WTC11 (cell line): Measurements from ENCODE around the gene NSUN2. TPM values are rescaled to one million over a fixed set of nuclear protein-coding genes. Genes with fewer than 3 reads are reported as not detected.

ENCODE experiments used
- ATAC-seq: fragments of 200-7000 bp; cut with Tn5 transposase; 2 replicates; pipeline ENCODE4 v1.10.0; 2021; ENCODE audit warnings: mild to moderate bottlenecking, moderate library complexity
- CTCF ChIA-PET: fragments of 300-600 bp; sonication (Branson Sonifier 250); formaldehyde crosslinking; loops from one replicate; lab custom pipeline; 2021; ENCODE audit warnings: antibody characterized with exemption; lab: Charles Lee
- POLR2A ChIA-PET: fragments of 350-600 bp; sonication (Branson Sonifier 250); formaldehyde crosslinking; loops from one replicate; lab custom pipeline; 2021; ENCODE audit warnings: antibody characterized with exemption; lab: Charles Lee
- DNase-seq: peaks from one replicate; pipeline ENCODE4 v3.0.0; 2021; ENCODE audit warnings: low spot score
- H3K27ac Mint-ChIP-seq: 2 replicates; pipeline ENCODE4 v1.8.0; 2021; ENCODE audit warnings: mixed read lengths
- H3K27me3 Mint-ChIP-seq: 2 replicates; pipeline ENCODE4 v1.8.0; 2021; ENCODE audit warnings: low read depth, mild to moderate bottlenecking, moderate library complexity, mixed read lengths
- H3K36me3 Mint-ChIP-seq: 2 replicates; pipeline ENCODE4 v1.8.0; 2021; ENCODE audit warnings: mixed read lengths
- H3K4me1 Mint-ChIP-seq: 2 replicates; pipeline ENCODE4 v1.8.0; 2022; ENCODE audit warnings: mixed read lengths
- H3K4me3 Mint-ChIP-seq: 2 replicates; pipeline ENCODE4 v1.8.0; 2021; ENCODE audit warnings: mild to moderate bottlenecking, moderate library complexity, mixed read lengths
- H3K9me3 Mint-ChIP-seq: 2 replicates; pipeline ENCODE4 v1.8.0; 2021; ENCODE audit warnings: mixed read lengths
- AFF4 ChIP-seq: sonication (generic); formaldehyde crosslinking; IDR thresholded peaks from 2 replicates; pipeline ENCODE4 v1.8.1; 2023; ENCODE audit warnings: mild to moderate bottlenecking, missing genetic modification reagents, borderline replicate concordance
- AR ChIP-seq: fragments of 250-450 bp; sonication (Bioruptor Pico); IDR thresholded peaks from 2 replicates; pipeline ENCODE4 v1.9.0; 2021; ENCODE audit warnings: mild to moderate bottlenecking
- ARID4B ChIP-seq: sonication (generic); formaldehyde crosslinking; IDR thresholded peaks from 2 replicates; pipeline ENCODE4 v1.8.0; 2023; ENCODE audit warnings: missing genetic modification reagents, mild to moderate bottlenecking, borderline replicate concordance
- E2F5 ChIP-seq: sonication (generic); formaldehyde crosslinking; IDR thresholded peaks from 2 replicates; pipeline ENCODE4 v1.8.1; 2022; ENCODE audit warnings: mild to moderate bottlenecking, moderate library complexity, missing genetic modification reagents
- NR2C2 ChIP-seq: sonication (generic); formaldehyde crosslinking; IDR thresholded peaks from 2 replicates; pipeline ENCODE4 v1.8.0; 2022; ENCODE audit warnings: mild to moderate bottlenecking, missing genetic modification reagents
- NR3C1 ChIP-seq: sonication (generic); formaldehyde crosslinking; conservative IDR thresholded peaks from 2 replicates; pipeline ENCODE4 v1.8.1; 2023; ENCODE audit warnings: low read depth, mild to moderate bottlenecking, missing genetic modification reagents
- OVOL2 ChIP-seq: fragments of 250-450 bp; sonication (Bioruptor Pico); IDR thresholded peaks from 2 replicates; pipeline ENCODE4 v1.9.0; 2021; ENCODE audit warnings: mild to moderate bottlenecking, borderline replicate concordance
- PRRX2 ChIP-seq: fragments of 250-450 bp; sonication (Bioruptor Pico); IDR thresholded peaks from 2 replicates; pipeline ENCODE4 v1.8.0; 2021; ENCODE audit warnings: mild to moderate bottlenecking
- RELA ChIP-seq: sonication (generic); formaldehyde crosslinking; IDR thresholded peaks from 2 replicates; pipeline ENCODE4 v1.8.1; 2022; ENCODE audit warnings: missing genetic modification reagents, mild to moderate bottlenecking, borderline replicate concordance
- SMAD4 ChIP-seq: sonication (generic); formaldehyde crosslinking; IDR thresholded peaks from 2 replicates; pipeline ENCODE4 v1.8.0; 2022; ENCODE audit warnings: mild to moderate bottlenecking, missing genetic modification reagents
- ZNF396 ChIP-seq: fragments of 250-450 bp; sonication (Bioruptor Pico); IDR thresholded peaks from 2 replicates; pipeline ENCODE4 v1.8.0; 2021; ENCODE audit warnings: mild to moderate bottlenecking, moderate library complexity, borderline replicate concordance
- ZNF416 ChIP-seq: fragments of 250-450 bp; sonication (Bioruptor Pico); IDR thresholded peaks from 2 replicates; pipeline ENCODE4 v1.9.0; 2021; ENCODE audit warnings: mild to moderate bottlenecking, inconsistent platforms
- total RNA-seq: library from RNA; stranded (reverse); gene quantifications from 3 replicates; pipeline ENCODE4 v1.2.3, GENCODE V29; 2021
- TF ChIP-seq, protein P1 (sequence below): fragments of 250-450 bp; sonication (Bioruptor Pico); conservative IDR thresholded peaks from 2 replicates; pipeline ENCODE4 v1.9.0; 2021; ENCODE audit warnings: mild to moderate bottlenecking
- TF ChIP-seq, protein P2 (sequence below): sonication (generic); formaldehyde crosslinking; IDR thresholded peaks from 2 replicates; pipeline ENCODE4 v1.8.1; 2023; ENCODE audit warnings: mild to moderate bottlenecking, missing genetic modification reagents, moderate library complexity
- TF ChIP-seq, protein P3 (sequence below): sonication (generic); formaldehyde crosslinking; IDR thresholded peaks from 2 replicates; pipeline ENCODE4 v1.8.0; 2022; ENCODE audit warnings: mild to moderate bottlenecking, missing genetic modification reagents
- TF ChIP-seq, protein P4 (sequence below): sonication (generic); formaldehyde crosslinking; conservative IDR thresholded peaks from 2 replicates; pipeline ENCODE4 v1.8.1; 2022; ENCODE audit warnings: mild to moderate bottlenecking, missing genetic modification reagents
- TF ChIP-seq, protein P5 (sequence below): fragments of 250-450 bp; sonication (Bioruptor Pico); IDR thresholded peaks from 2 replicates; pipeline ENCODE4 v2.1.2; 2022; ENCODE audit warnings: mild to moderate bottlenecking, moderate library complexity

The NSUN2 gene
- total RNA-seq, 1 experiment from 2014 or later: 88.4 TPM

GRCh38 chr5:6655432-6655831, 22.6 kb upstream of the NSUN2 start:
- no peak overlapping the region for H3K4me3 Mint-ChIP-seq
- no peak for TF ChIP-seq AFF4 (CRISPR knock-in tag)
- TF ChIP-seq AR (CRISPR knock-in tag): no peak
- TF ChIP-seq, protein P1, sequence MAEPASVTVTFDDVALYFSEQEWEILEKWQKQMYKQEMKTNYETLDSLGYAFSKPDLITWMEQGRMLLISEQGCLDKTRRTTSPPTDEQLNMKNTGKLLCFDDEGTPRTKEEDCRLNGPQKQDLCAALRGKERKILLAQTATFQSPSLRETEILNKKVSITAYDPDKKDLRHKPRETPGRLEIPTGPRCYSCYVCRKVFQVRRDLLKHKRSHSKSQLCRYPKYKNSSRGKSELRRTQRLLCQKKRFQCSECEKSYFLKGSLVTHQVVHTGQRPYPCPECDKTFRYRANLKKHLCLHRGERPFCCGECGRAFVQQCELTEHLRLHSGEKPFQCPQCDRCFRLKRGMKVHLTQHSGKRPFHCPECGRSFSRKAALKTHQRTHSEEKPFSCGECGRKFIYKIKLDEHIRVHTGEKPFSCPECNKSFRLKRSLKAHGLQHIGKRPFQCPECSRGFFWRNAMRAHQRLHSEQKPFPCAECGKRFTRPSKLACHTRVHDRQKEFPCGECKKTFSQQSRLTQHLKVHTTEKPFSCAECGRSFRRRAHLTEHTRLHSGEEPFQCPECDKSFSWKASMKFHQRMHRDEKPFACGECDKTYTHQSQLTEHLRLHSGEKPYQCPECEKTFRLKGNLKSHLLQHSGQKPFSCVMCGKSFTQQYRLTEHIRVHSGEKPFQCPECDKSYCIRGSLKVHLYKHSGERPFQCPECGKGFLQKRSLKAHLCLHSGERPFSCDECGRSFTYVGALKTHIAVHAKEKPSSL: no peak
- TF ChIP-seq PRRX2 (CRISPR knock-in tag): no peak
- TF ChIP-seq, protein P2, sequence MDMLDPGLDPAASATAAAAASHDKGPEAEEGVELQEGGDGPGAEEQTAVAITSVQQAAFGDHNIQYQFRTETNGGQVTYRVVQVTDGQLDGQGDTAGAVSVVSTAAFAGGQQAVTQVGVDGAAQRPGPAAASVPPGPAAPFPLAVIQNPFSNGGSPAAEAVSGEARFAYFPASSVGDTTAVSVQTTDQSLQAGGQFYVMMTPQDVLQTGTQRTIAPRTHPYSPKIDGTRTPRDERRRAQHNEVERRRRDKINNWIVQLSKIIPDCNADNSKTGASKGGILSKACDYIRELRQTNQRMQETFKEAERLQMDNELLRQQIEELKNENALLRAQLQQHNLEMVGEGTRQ: no peak
- no peak for TF ChIP-seq E2F5 (CRISPR knock-in tag)
- TF ChIP-seq SMAD4 (CRISPR knock-in tag): no peak
- TF ChIP-seq, protein P3, sequence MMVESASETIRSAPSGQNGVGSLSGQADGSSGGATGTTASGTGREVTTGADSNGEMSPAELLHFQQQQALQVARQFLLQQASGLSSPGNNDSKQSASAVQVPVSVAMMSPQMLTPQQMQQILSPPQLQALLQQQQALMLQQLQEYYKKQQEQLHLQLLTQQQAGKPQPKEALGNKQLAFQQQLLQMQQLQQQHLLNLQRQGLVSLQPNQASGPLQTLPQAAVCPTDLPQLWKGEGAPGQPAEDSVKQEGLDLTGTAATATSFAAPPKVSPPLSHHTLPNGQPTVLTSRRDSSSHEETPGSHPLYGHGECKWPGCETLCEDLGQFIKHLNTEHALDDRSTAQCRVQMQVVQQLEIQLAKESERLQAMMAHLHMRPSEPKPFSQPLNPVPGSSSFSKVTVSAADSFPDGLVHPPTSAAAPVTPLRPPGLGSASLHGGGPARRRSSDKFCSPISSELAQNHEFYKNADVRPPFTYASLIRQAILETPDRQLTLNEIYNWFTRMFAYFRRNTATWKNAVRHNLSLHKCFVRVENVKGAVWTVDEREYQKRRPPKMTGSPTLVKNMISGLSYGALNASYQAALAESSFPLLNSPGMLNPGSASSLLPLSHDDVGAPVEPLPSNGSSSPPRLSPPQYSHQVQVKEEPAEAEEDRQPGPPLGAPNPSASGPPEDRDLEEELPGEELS (CRISPR knock-in tag): no peak
- TF ChIP-seq ZNF416: no peak
- TF ChIP-seq, protein P4, sequence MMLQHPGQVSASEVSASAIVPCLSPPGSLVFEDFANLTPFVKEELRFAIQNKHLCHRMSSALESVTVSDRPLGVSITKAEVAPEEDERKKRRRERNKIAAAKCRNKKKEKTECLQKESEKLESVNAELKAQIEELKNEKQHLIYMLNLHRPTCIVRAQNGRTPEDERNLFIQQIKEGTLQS: no peak
- TF ChIP-seq OVOL2 (CRISPR knock-in tag): no peak
- TF ChIP-seq NR2C2 (CRISPR knock-in tag): no peak
- TF ChIP-seq RELA: no peak
- TF ChIP-seq, protein P5, sequence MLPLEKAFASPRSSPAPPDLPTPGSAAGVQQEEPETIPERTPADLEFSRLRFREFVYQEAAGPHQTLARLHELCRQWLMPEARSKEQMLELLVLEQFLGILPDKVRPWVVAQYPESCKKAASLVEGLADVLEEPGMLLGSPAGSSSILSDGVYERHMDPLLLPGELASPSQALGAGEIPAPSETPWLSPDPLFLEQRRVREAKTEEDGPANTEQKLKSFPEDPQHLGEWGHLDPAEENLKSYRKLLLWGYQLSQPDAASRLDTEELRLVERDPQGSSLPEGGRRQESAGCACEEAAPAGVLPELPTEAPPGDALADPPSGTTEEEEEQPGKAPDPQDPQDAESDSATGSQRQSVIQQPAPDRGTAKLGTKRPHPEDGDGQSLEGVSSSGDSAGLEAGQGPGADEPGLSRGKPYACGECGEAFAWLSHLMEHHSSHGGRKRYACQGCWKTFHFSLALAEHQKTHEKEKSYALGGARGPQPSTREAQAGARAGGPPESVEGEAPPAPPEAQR (CRISPR knock-in tag): no peak
- TF ChIP-seq ZNF396: no peak
- TF ChIP-seq ARID4B: no peak
- no peak for TF ChIP-seq NR3C1

More at GRCh38 chr5:6655432-6655831, 22.6 kb upstream of the NSUN2 start:
- DNase-seq: no peak
- Mint-ChIP-seq H3K4me1 (peaks cover 5% of the 10 kb centered on the region), H3K9me3 (peaks cover 13% of the 10 kb centered on the region), H3K27me3 (no peaks in the 10 kb centered on the region), H3K36me3 (peaks cover 42% of the 10 kb centered on the region), H3K27ac (no peak overlapping the region)
- ChIA-PET CTCF (no interaction called here), POLR2A (no interaction called here)
- no peak for ATAC-seq
